Prostate gland (tissue), 2 donors: ENCODE results near the gene CDK8. TPM values are rescaled to one million over a fixed set of nuclear protein-coding genes. Genes with fewer than 3 reads are reported as not detected.

Experiments
- small RNA-seq, 2 donors: library from RNA; depleted of rRNA; stranded (forward); fragments of <200 nt; gene quantifications; one replicate each; pipeline ENCODE3, GENCODE V24; 2016
- total RNA-seq, 2 donors: library from RNA; depleted of rRNA; stranded (reverse); fragments of >200 nt; gene quantifications; one replicate each; pipeline ENCODE4 v1.1.0, GENCODE V29; 2016

CDK8 gene
- total RNA-seq, 2 donors from 2014 or later, result 9.9 to 11.6 TPM

Small RNA genes lying within 50 kb of the gene (small RNA-seq; reads per million reads assigned to genes)
- 0 reads per million in 2 donors for gene RF02271

Other genes starting within 250 kb of the CDK8 start
- 10 to 100 TPM in 1 of 2 donors, 1 to 10 TPM in 1; 2.6 to 21.6 TPM for gene SHISA2, start 202.1 kb upstream of the CDK8 start, total RNA-seq
- gene RNF6, start 31.8 kb upstream of the CDK8 start, total RNA-seq, result 10 to 100 TPM; 22.4 to 28.2 TPM